GM19099 (cell line): Measurements from ENCODE around the gene HCAR3.

ENCODE experiments used
- POLR2A ChIP-seq: IDR thresholded peaks from 3 replicates; pipeline ENCODE4 v1.6.1; 2011; ENCODE audit warnings: low read depth; ENCODE audit not compliant: insufficient read length; ENCODE audit errors: extremely low read depth

Gene HCAR3

GRCh38 chr12:122669397-122670070, 47.1 kb downstream of the HCAR3 start:
- no peak for TF ChIP-seq POLR2A

GRCh38 chr12:122668268-122668667, 48.3 kb downstream of the HCAR3 start:
- TF ChIP-seq POLR2A, result no peak

GRCh38 chr12:122665759-122666158, 50.9 kb downstream of the HCAR3 start:
- no peak for TF ChIP-seq POLR2A

GRCh38 chr12:122665349-122665748, 51.3 kb downstream of the HCAR3 start:
- no peak for TF ChIP-seq POLR2A
